ENCODE measurements around the gene CADM1. TPM values are rescaled to one million over a fixed set of nuclear protein-coding genes. Genes with fewer than 3 reads are reported as not detected.

The CADM1 gene
- polyA plus RNA-seq, 1 experiment, result 31.8 TPM

- Histone ChIP-seq H3K4me3 (ENCODE audit: low read depth, low read length) (no peak overlapping the region), H3K36me3 (ENCODE audit: control insufficient read depth, insufficient read depth, low read length) (no peaks in the 10 kb centered on the region), H3K27me3 (ENCODE audit: control insufficient read depth, insufficient read depth, low read length) (no peaks in the 10 kb centered on the region)
- TF ChIP-seq, protein P1, sequence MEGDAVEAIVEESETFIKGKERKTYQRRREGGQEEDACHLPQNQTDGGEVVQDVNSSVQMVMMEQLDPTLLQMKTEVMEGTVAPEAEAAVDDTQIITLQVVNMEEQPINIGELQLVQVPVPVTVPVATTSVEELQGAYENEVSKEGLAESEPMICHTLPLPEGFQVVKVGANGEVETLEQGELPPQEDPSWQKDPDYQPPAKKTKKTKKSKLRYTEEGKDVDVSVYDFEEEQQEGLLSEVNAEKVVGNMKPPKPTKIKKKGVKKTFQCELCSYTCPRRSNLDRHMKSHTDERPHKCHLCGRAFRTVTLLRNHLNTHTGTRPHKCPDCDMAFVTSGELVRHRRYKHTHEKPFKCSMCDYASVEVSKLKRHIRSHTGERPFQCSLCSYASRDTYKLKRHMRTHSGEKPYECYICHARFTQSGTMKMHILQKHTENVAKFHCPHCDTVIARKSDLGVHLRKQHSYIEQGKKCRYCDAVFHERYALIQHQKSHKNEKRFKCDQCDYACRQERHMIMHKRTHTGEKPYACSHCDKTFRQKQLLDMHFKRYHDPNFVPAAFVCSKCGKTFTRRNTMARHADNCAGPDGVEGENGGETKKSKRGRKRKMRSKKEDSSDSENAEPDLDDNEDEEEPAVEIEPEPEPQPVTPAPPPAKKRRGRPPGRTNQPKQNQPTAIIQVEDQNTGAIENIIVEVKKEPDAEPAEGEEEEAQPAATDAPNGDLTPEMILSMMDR (IDR thresholded peaks at IDR 0.05; ENCODE audit: insufficient read depth, low read depth, low read length), result no peak
- ChIA-PET CTCF (no interaction called here), POLR2A (no interaction called here)
- no peak for DNase-seq (ENCODE audit: low read depth)
Observed at GRCh38 chr11:115291325-115291724, 212.9 kb downstream of the CADM1 start.

GRCh38 chr11:115290893-115291292 lies 213.3 kb downstream of the CADM1 start:
- Histone ChIP-seq H3K36me3 (ENCODE audit: control insufficient read depth, insufficient read depth, low read length) (no peaks in the 10 kb centered on the region), H3K4me3 (ENCODE audit: low read depth, low read length) (no peak overlapping the region), H3K27me3 (ENCODE audit: control insufficient read depth, insufficient read depth, low read length) (no peaks in the 10 kb centered on the region)
- DNase-seq (ENCODE audit: low read depth), result no peak
- TF ChIP-seq, protein P1 (IDR thresholded peaks at IDR 0.05; ENCODE audit: insufficient read depth, low read depth, low read length), result no peak
- POLR2A ChIA-PET, result no interaction called here
- CTCF ChIA-PET, result interaction anchor here (1.0 kb wide), 1 partner anchor 35 kb away, joined by 3 read pairs; no protein-coding TSS in a partner anchor

DNA sequence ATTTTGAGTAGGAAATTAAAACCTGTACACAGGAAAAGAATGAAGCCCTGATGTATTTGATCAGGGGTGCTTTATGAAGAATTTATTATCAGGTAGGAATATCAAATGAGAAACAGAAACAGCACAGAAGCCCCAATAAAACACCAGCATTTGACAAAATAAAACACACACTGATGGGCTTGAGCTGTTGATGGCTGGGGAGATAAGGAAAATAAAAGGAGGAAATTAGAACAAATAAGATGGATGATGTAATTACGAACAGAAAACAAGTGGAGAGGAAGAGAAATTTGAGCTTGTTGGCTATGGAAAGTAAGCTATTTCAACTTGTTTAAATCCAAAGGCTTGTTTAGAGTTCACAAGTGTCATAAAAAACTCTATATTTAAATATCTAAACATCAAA lies 213.7 kb downstream of the CADM1 start:
- Histone ChIP-seq H3K4me3 (ENCODE audit: low read depth, low read length) (no peak overlapping the region), H3K27me3 (ENCODE audit: control insufficient read depth, insufficient read depth, low read length) (no peaks in the 10 kb centered on the region), H3K36me3 (ENCODE audit: control insufficient read depth, insufficient read depth, low read length) (no peaks in the 10 kb centered on the region)
- DNase-seq (ENCODE audit: low read depth), result no peak
- POLR2A ChIA-PET, result no interaction called here
- CTCF ChIA-PET, result interaction anchor here (1.0 to 1.2 kb wide), 2 partner anchors 10 to 35 kb away, joined by 3 to 4 read pairs; no protein-coding TSS in a partner anchor
- TF ChIP-seq, protein P1 (IDR thresholded peaks at IDR 0.05; ENCODE audit: insufficient read depth, low read depth, low read length), result no peak

DNA sequence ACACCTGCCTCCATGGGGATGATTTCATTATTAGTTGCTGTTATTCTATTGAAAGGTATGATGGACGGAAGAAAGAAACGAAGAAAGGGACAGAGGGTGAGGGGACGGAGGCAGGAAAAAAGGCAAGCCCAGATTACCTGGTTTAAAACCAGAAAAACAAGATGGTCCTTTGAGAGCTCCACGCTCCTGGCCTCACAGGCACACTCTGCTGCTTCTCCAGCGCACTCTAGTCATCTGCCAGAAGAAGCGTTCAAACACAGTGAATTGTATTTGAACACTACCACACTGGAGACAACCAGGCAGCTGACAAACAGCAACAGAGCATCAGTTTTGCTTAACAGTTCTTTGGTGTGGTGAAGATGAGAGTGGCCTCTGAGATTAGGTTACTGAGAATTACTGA lies 216.9 kb downstream of the CADM1 start:
- no peaks in the 10 kb centered on the region for H3K36me3 ChIP-seq (ENCODE audit: control insufficient read depth, insufficient read depth, low read length)
- TF ChIP-seq, protein P1 (IDR thresholded peaks at IDR 0.05; ENCODE audit: insufficient read depth, low read depth, low read length), result no peak
- no peak for DNase-seq (ENCODE audit: low read depth)
- H3K4me3 ChIP-seq (ENCODE audit: low read depth, low read length), result no peak overlapping the region
- no peaks in the 10 kb centered on the region for H3K27me3 ChIP-seq (ENCODE audit: control insufficient read depth, insufficient read depth, low read length)
- POLR2A ChIA-PET, result no interaction called here
- CTCF ChIA-PET, result interaction anchor here (1.0 kb wide), 1 partner anchor 37 kb away, joined by 3 read pairs; no protein-coding TSS in a partner anchor

DNA sequence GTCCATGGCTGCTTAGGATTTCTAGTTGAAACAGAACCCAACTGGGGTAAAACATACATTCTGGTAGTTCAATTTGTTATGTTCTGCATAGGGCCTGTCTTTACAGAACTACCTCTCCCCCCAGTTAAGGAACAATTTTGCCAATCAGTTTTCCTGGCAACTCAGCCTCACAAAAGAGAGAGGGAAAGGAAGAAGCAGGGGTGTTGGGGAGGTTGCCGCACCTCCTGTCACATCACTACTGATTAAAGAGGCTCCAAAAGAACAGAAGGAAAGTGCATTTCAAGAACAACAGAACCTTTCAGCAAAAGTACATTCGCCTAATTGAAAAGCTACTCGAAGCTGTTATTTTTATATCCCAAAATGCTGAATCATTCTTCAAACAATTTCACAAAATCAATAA lies 217.6 kb downstream of the CADM1 start:
- Histone ChIP-seq H3K4me3 (ENCODE audit: low read depth, low read length) (no peak overlapping the region), H3K36me3 (ENCODE audit: control insufficient read depth, insufficient read depth, low read length) (no peaks in the 10 kb centered on the region), H3K27me3 (ENCODE audit: control insufficient read depth, insufficient read depth, low read length) (no peaks in the 10 kb centered on the region)
- POLR2A ChIA-PET, result no interaction called here
- CTCF ChIA-PET, result interaction anchor here (1.0 kb wide), 1 partner anchor 38 kb away, joined by 3 read pairs; no protein-coding TSS in a partner anchor
- no peak for DNase-seq (ENCODE audit: low read depth)
- TF ChIP-seq, protein P1 (IDR thresholded peaks at IDR 0.05; ENCODE audit: insufficient read depth, low read depth, low read length), result no peak

Data from BJ (cell line).